ENCODE results near the gene TMEM167B. TPM values are rescaled to one million over a fixed set of nuclear protein-coding genes. Genes with fewer than 3 reads are reported as not detected.
A peak's percentile ranks its signal among the peaks of the same experiment; 100 is the strongest.

Gene TMEM167B
- total RNA-seq, 4 donors from 2014 or later, result 17.5 to 26.3 (median 21.8) TPM

GRCh38 chr1:109113590-109114341 lies 23.2 kb downstream of the TMEM167B start, which contains the start of gene ELAPOR1:
Gene ELAPOR1 (plus strand): TSS chr1:109114115. CDS start chr1:109114184, 69 bp downstream.
- intact Hi-C loops (cut with DNase I; ENCODE audit: low total_unique reads), result loop anchor here (5.0 kb wide), 3 partner anchors 71 to 151 kb away; partner anchors contain the start of genes CLCC1 and WDR47
- H3K4me3 ChIP-seq, result peak within 1 kb of the TSS; percentile 36 to 53 (median 42)
- no peak for TF ChIP-seq CTCF (IDR thresholded peaks at IDR 0.05 in 4 of 5, conservative IDR thresholded peaks at IDR 0.05 in 1 of 5)
- no peak for TF ChIP-seq POLR2A (IDR thresholded peaks at IDR 0.05)
- H3K9me3 ChIP-seq, result no peaks in the 10 kb centered on the region
- no peaks in the 10 kb centered on the region for H3K36me3 ChIP-seq
- H3K27ac ChIP-seq, result no peak within 1 kb of the TSS
- ATAC-seq (no peak), DNase-seq (no peak)
- peaks cover 12 to 20% of the 10 kb centered on the region in 2 donors for H3K4me1 ChIP-seq
- in situ Hi-C loops (cut with MboI; ENCODE audit: low sequenced_read_pairs in 4 of 4), result loop anchor here in 1 of 4 donors (10.0 kb wide), 2 partner anchors 81 to 149 kb away; partner anchors contain the start of gene CLCC1
- H3K27me3 ChIP-seq, result peaks cover 25 to 35% (median 34%) of the 10 kb centered on the region in 3 donors

GRCh38 chr1:109114342-109114674 lies 23.7 kb downstream of the TMEM167B start:
- Histone ChIP-seq H3K4me1 (peaks cover 12 to 20% of the 10 kb centered on the region in 2 donors), H3K27me3 (peaks cover 25 to 35% (median 34%) of the 10 kb centered on the region in 3 donors), H3K36me3 (no peaks in the 10 kb centered on the region), H3K9me3 (no peaks in the 10 kb centered on the region), H3K27ac (no peak overlapping the region), H3K4me3 (peak overlapping the region in 2 of 4 donors; percentile 36 to 53)
- in situ Hi-C loops (cut with MboI; ENCODE audit: low sequenced_read_pairs in 4 of 4), result loop anchor here in 1 of 4 donors (10.0 kb wide), 2 partner anchors 80 to 150 kb away; partner anchors contain the start of gene CLCC1
- no peak for DNase-seq
- no peak for TF ChIP-seq POLR2A (IDR thresholded peaks at IDR 0.05)
- no peak for TF ChIP-seq CTCF (IDR thresholded peaks at IDR 0.05 in 4 of 5, conservative IDR thresholded peaks at IDR 0.05 in 1 of 5)
- intact Hi-C loops (cut with DNase I; ENCODE audit: low total_unique reads), result loop anchor here (5.0 kb wide), 3 partner anchors 72 to 152 kb away; partner anchors contain the start of genes CLCC1 and WDR47
- no peak for ATAC-seq

- H3K27me3 ChIP-seq, result peaks cover 25 to 35% (median 34%) of the 10 kb centered on the region in 3 donors
- intact Hi-C loops (cut with DNase I; ENCODE audit: low total_unique reads) (no loop called here), in situ Hi-C loops (cut with MboI; ENCODE audit: low sequenced_read_pairs in 4 of 4) (loop anchor here in 1 of 4 donors (10.0 kb wide), 2 partner anchors 79 to 151 kb away; partner anchors contain the start of gene CLCC1)
- peaks cover 12 to 20% of the 10 kb centered on the region in 2 donors for H3K4me1 ChIP-seq
- H3K27ac ChIP-seq, result no peak overlapping the region
- H3K36me3 ChIP-seq, result no peaks in the 10 kb centered on the region
- no peak for ATAC-seq
- no peak for DNase-seq
- no peak for TF ChIP-seq POLR2A (IDR thresholded peaks at IDR 0.05)
- TF ChIP-seq CTCF (IDR thresholded peaks at IDR 0.05 in 4 of 5, conservative IDR thresholded peaks at IDR 0.05 in 1 of 5), result no peak
- H3K9me3 ChIP-seq, result no peaks in the 10 kb centered on the region
- no peak overlapping the region for H3K4me3 ChIP-seq
Measured at GRCh38 chr1:109115685-109116084, 25.1 kb downstream of the TMEM167B start.

GRCh38 chr1:109116286-109116685 lies 25.7 kb downstream of the TMEM167B start:
- intact Hi-C loops (cut with DNase I; ENCODE audit: low total_unique reads) (no loop called here), in situ Hi-C loops (cut with MboI; ENCODE audit: low sequenced_read_pairs in 4 of 4) (loop anchor here in 1 of 4 donors (10.0 kb wide), 2 partner anchors 79 to 151 kb away; partner anchors contain the start of gene CLCC1)
- Histone ChIP-seq H3K9me3 (no peaks in the 10 kb centered on the region), H3K4me3 (no peak overlapping the region), H3K36me3 (no peaks in the 10 kb centered on the region), H3K27ac (no peak overlapping the region), H3K27me3 (peaks cover 25 to 35% (median 34%) of the 10 kb centered on the region in 3 donors), H3K4me1 (peaks cover 12 to 20% of the 10 kb centered on the region in 2 donors)
- no peak for TF ChIP-seq CTCF (IDR thresholded peaks at IDR 0.05 in 4 of 5, conservative IDR thresholded peaks at IDR 0.05 in 1 of 5)
- TF ChIP-seq POLR2A (IDR thresholded peaks at IDR 0.05), result no peak
- no peak for ATAC-seq
- no peak for DNase-seq
